A673 (cell line): ENCODE measurements around the gene POLA1.

Source experiments
- CTCF ChIP-seq: fragments of 300-800, 200-600 bp; sonication (generic); conservative IDR thresholded peaks from 2 replicates; pipeline ENCODE4 v1.5.1; 2017; ENCODE audit warnings: low read depth, mild to moderate bottlenecking, antibody characterized with exemption, low read length, moderate library complexity, mixed read lengths
- EZH2 ChIP-seq: fragments of 200-600 bp; sonication (generic); IDR thresholded peaks from 2 replicates; pipeline ENCODE4 v1.6.1; 2017; ENCODE audit warnings: borderline replicate concordance, low read depth, mild to moderate bottlenecking, mixed read lengths, antibody characterized with exemption, low read length; ENCODE audit not compliant: poor library complexity, severe bottlenecking

GRCh38 chrX:25012793-25013631 lies 319.3 kb downstream of the POLA1 start:
- TF ChIP-seq CTCF (no peak), EZH2 (no peak)
